Testis (tissue), 3 donors: ENCODE data around the gene RCAN2. TPM values are rescaled to one million over a fixed set of nuclear protein-coding genes. Genes with fewer than 3 reads are reported as not detected.

ENCODE experiments used
- DNase-seq: peaks from one replicate; pipeline ENCODE4 v3.0.0-alpha.2; 2019
- H3K27ac ChIP-seq, 2 donors: fragments of 200-600 bp; sonication (generic); one replicate each; pipeline ENCODE4 v1.5.1; 2019
- H3K27me3 ChIP-seq: fragments of 200-600 bp; sonication (generic); one replicate; pipeline ENCODE4 v1.5.1; 2019
- H3K36me3 ChIP-seq: fragments of 200-600 bp; sonication (generic); one replicate; pipeline ENCODE4 v1.5.1; 2017; ENCODE audit warnings: low read depth; ENCODE audit errors: missing control alignments
- H3K4me1 ChIP-seq: fragments of 200-600 bp; sonication (generic); one replicate; pipeline ENCODE4 v1.5.1; 2019
- H3K4me3 ChIP-seq, 2 donors: fragments of 200-600 bp; sonication (generic); one replicate each; pipeline ENCODE4 v1.5.1; 2017 to 2019
- H3K9me3 ChIP-seq: fragments of 200-600 bp; sonication (generic); one replicate; pipeline ENCODE4 v1.5.1; 2017
- CTCF ChIP-seq, 3 experiments: fragments of 450-650 bp in 2 of 3; fragments of 200-600 bp in 1 of 3; sonication (generic) in 1 of 3; IDR thresholded peaks; one replicate each; pipeline ENCODE4 v1.5.1; 2016 to 2019; ENCODE audit warnings: antibody characterized with exemption in 3 of 3, mild to moderate bottlenecking in 2 of 3, moderate library complexity in 1 of 3
- POLR2A ChIP-seq: fragments of 450-650 bp; IDR thresholded peaks from one replicate; pipeline ENCODE4 v1.6.1; 2017; ENCODE audit warnings: antibody characterized with exemption, mild to moderate bottlenecking, moderate library complexity
- WGBS, 2 donors: methylation state at CpG; one replicate each; pipeline ENCODE4 v1.1.5; 2018; 5-methylcytosine and 5-hydroxymethylcytosine counted together
- intact Hi-C: fragments of 100-400 bp; cut with DNase I; formaldehyde crosslinking; loops from one replicate; pipeline ENCODE4 v1.15.1; 2023; ENCODE audit warnings: low total_unique reads
- polyA plus RNA-seq: library from polyadenylated mRNA; stranded (reverse); fragments of 350-450 nt; fragmentation: Illumina TruSeq; extraction: RNeasy Lipid Tissue Mini Kit (QIAGEN cat#74804); gene quantifications from one replicate; pipeline ENCODE4 v1.2.3, GENCODE V29; 2014; ENCODE audit warnings: low read depth, low replicate concordance; ENCODE audit not compliant: insufficient read depth
- total RNA-seq, 2 donors: library from RNA; depleted of rRNA; stranded (reverse); fragments of >200 nt; gene quantifications; one replicate each; pipeline ENCODE4 v1.2.3, GENCODE V29; 2016

The RCAN2 gene
- total and polyA plus RNA-seq, 3 donors from 2014 or later: 6.3 to 17.4 (median 7.1) TPM

- Histone ChIP-seq H3K4me1 (no peaks in the 10 kb centered on the region), H3K9me3 (no peaks in the 10 kb centered on the region), H3K27ac (no peak overlapping the region), H3K36me3 (no peaks in the 10 kb centered on the region), H3K27me3 (no peaks in the 10 kb centered on the region), H3K4me3 (no peak overlapping the region)
- intact Hi-C loops: no loop called here
- 85 to 89% methylated on average over 5 of the region's 5 CpGs for WGBS, 2 donors
- DNase-seq: no peak
- TF ChIP-seq POLR2A (no peak), CTCF (IDR thresholded peaks at IDR 0.05) (no peak)
Observed at GRCh38 chr6:46287681-46288080, 203.6 kb downstream of the RCAN2 start.

- Histone ChIP-seq H3K27ac (no peak overlapping the region), H3K9me3 (no peaks in the 10 kb centered on the region), H3K36me3 (no peaks in the 10 kb centered on the region), H3K4me1 (no peaks in the 10 kb centered on the region), H3K4me3 (no peak overlapping the region), H3K27me3 (no peaks in the 10 kb centered on the region)
- WGBS, 2 donors: 97 to 100% methylated on average over 2 of the region's 2 CpGs
- TF ChIP-seq CTCF (IDR thresholded peaks at IDR 0.05): no peak
- no peak for TF ChIP-seq POLR2A
- no peak for DNase-seq
- intact Hi-C loops: no loop called here
Observed at GRCh38 chr6:46287043-46287442, 204.2 kb downstream of the RCAN2 start.

- DNase-seq: no peak
- Histone ChIP-seq H3K4me3 (no peak overlapping the region), H3K9me3 (no peaks in the 10 kb centered on the region), H3K27me3 (no peaks in the 10 kb centered on the region), H3K27ac (no peak overlapping the region), H3K4me1 (no peaks in the 10 kb centered on the region), H3K36me3 (no peaks in the 10 kb centered on the region)
- intact Hi-C loops: no loop called here
- TF ChIP-seq POLR2A (no peak), CTCF (IDR thresholded peaks at IDR 0.05) (no peak)
- WGBS, 2 donors: 86 to 88% methylated on average over 2 of the region's 2 CpGs
Observed at GRCh38 chr6:46284475-46284874, 206.8 kb downstream of the RCAN2 start.

GRCh38 chr6:46281110-46281509 lies 210.1 kb downstream of the RCAN2 start:
- no peak overlapping the region for H3K4me3 ChIP-seq
- no peaks in the 10 kb centered on the region for H3K9me3 ChIP-seq
- H3K4me1 ChIP-seq: no peaks in the 10 kb centered on the region
- TF ChIP-seq POLR2A (no peak), CTCF (IDR thresholded peaks at IDR 0.05) (no peak)
- no peak overlapping the region for H3K27ac ChIP-seq
- H3K27me3 ChIP-seq: no peaks in the 10 kb centered on the region
- no peak for DNase-seq
- H3K36me3 ChIP-seq: no peaks in the 10 kb centered on the region
- intact Hi-C loops: no loop called here
- 87 to 98% methylated on average over 2 of the region's 2 CpGs for WGBS, 2 donors

GRCh38 chr6:46279874-46280273 lies 211.4 kb downstream of the RCAN2 start:
- intact Hi-C loops: no loop called here
- Histone ChIP-seq H3K36me3 (no peaks in the 10 kb centered on the region), H3K9me3 (no peaks in the 10 kb centered on the region), H3K27me3 (no peaks in the 10 kb centered on the region), H3K4me3 (no peak overlapping the region), H3K4me1 (no peaks in the 10 kb centered on the region), H3K27ac (no peak overlapping the region)
- TF ChIP-seq POLR2A (no peak), CTCF (IDR thresholded peaks at IDR 0.05) (no peak)
- DNase-seq: no peak
